Activated T-helper 17 cell treated with anti-CD3 and anti-CD28 coated beads, Interleukin-2, amount 50 U/mL, for 72 hours (primary cell): Measurements from ENCODE around the gene TEX26. TPM values are rescaled to one million over a fixed set of nuclear protein-coding genes. Genes with fewer than 3 reads are reported as not detected.

Experiments
- ATAC-seq: fragments of 150-1000 bp; cut with Tn5 transposase; replicated peaks from 2 replicates; pipeline ENCODE4 v1.10.0; 2021; ENCODE audit warnings: mild to moderate bottlenecking, moderate library complexity
- H3K27ac Mint-ChIP-seq: one replicate; pipeline ENCODE4 v1.8.0; 2022; ENCODE audit warnings: mixed read lengths
- H3K27me3 Mint-ChIP-seq: one replicate; pipeline ENCODE4 v1.8.0; 2022; ENCODE audit warnings: mixed read lengths
- H3K36me3 Mint-ChIP-seq: one replicate; pipeline ENCODE4 v1.8.0; 2022; ENCODE audit warnings: low read depth, mild to moderate bottlenecking, mixed read lengths
- H3K4me1 Mint-ChIP-seq: one replicate; pipeline ENCODE4 v1.8.0; 2022; ENCODE audit warnings: mixed read lengths
- H3K4me3 Mint-ChIP-seq: one replicate; pipeline ENCODE4 v1.8.0; 2022; ENCODE audit warnings: mild to moderate bottlenecking, mixed read lengths
- H3K9me3 Mint-ChIP-seq: one replicate; pipeline ENCODE4 v1.8.0; 2022; ENCODE audit warnings: mixed read lengths
- total RNA-seq, 2 donors: library from RNA; stranded (reverse); gene quantifications; one replicate each; pipeline ENCODE4 v1.2.3, GENCODE V29; 2022

Gene TEX26
- total RNA-seq, 2 donors from 2014 or later: not detected

- no peaks in the 10 kb centered on the region for H3K9me3 Mint-ChIP-seq
- H3K4me3 Mint-ChIP-seq: no peak overlapping the region
- ATAC-seq: no peak
- H3K4me1 Mint-ChIP-seq: no peaks in the 10 kb centered on the region
- H3K36me3 Mint-ChIP-seq: no peaks in the 10 kb centered on the region
- peaks cover 14% of the 10 kb centered on the region for H3K27me3 Mint-ChIP-seq
- no peak overlapping the region for H3K27ac Mint-ChIP-seq
Measured at GRCh38 chr13:31022928-31023530, 90.6 kb downstream of the TEX26 start.

Other genes with a start within 250 kb of the TEX26 start
- gene ALOX5AP, start 197.1 kb upstream of the TEX26 start, total RNA-seq: 10 to 100 TPM; 33.7 to 62.5 TPM
- under 1 TPM in 1 of 2 donors, not detected in 1; 0.21 TPM for gene MEDAG, start 26.4 kb upstream of the TEX26 start, total RNA-seq
- 100 to 1,000 TPM; 128 to 303 TPM for gene HSPH1, start 229.2 kb downstream of the TEX26 start, total RNA-seq